ENCODE measurements around the gene RRH.
"Not testable (repeated sequence)": the region's sequence is repeated elsewhere in the genome, so short reads cannot be mapped to it uniquely, and the experiment has no call there.

Gene RRH

DNA sequence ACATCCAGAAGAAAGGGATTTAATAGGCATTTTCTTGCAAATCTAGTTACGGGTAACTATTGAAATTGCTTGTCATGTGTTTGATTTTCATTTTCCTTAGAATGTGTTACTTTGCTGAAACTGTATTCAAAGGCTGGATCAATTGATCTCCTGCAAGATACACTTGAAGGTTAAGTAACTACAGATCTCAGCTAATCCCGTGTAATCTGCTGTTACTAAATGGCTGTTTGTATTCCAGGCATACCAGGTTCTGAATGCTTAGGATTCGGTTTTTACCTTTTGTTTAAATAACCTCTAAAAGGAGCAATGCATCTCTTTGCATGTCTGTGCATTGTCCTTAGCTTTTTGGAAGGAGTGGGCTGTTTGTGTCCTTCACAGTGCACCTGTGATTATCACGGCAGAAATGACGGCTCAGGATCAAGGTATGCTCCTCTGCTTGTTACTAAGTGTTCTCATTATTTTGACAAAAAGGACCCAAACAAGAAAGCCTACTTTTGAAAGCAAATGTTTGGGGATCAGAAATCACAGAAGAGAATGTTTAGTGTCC is 20.2 kb downstream of the RRH start, which contains the start of gene LRIT3:
Gene LRIT3 (plus strand): TSS at position 212 of the 547 bp plus-strand sequence. CDS start 95 bp downstream, at position 307.
- DNase-seq = no peak

DNA sequence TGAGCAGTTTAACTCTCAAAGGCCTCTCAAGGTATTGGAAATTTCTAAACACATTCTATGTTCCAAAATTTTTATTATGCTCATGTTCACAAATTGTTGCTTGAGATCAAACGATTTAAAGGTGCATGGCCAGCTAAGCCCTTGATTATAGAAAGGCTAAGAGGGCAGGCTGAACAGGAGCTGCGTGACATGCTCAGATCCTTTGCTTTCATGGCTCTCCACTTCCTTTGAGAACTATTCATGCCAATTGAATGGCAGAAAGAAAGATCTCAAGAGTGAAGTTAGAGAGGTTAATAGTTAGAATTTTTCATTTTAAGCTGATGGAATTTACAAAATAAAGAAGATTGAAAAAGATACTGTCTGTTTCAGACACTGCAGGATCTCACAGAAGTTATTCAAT is 20.7 kb downstream of the RRH start:
- DNase-seq = no peak

DNA sequence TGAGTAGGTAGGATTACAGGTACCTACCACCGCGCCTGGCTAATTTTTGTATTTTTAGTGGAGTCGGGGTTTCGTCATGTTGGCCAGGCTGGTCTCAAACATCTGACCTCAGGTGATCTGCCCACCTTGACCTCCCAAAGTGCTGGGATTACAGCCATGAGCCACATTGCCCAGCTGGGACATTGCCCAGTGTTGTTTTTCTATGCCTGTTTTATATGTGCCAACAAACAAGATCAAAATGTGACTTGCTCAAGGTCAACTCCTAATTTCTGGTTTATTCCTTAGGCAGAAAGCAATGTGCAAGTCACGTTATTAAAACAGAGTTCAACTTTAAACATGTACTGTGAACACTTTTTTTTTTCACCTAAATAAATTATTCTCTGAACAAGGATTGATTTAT is 22.8 kb downstream of the RRH start:
- DNase-seq = no peak

DNA sequence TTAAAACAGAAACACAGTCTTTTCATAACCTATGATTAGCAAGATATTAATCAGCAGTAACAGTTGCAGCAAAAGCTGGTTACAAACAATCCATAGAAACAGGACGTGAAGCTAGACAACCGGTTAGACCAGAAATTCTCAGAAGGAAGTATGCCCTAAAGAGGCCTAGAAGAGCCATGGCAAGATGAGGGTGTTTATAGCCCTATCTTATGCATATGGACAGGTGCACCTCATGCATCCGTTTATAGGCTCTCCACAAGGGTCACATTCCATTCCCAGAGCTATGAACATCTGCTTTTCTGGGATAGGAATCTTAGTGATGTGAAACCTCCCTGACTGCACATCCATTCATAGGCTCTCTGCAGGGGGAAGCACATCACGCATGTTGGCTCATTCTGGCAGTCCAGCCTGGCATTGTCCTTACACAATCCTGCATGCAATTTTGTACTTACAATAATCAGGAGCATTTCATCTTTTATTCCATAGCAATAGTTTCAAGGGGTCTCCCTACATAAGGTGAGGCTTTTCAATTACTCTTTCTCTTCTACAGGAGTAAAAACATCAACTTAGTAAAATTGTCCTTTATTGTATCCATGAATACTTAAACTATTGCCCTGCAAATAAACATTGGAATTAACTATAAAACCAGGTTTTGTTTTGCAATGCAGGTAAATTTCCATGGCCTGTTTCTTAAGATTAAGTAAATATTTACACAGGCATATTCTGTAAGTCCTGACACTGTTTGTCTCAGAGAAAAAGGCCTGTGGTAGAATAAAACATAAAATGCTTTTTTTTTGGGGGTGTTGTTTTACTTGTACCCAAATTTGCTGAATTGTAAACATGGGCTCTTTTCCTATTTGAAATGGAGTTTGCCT is 31.9 kb downstream of the RRH start:
- DNase-seq = not testable (repeated sequence)

DNA sequence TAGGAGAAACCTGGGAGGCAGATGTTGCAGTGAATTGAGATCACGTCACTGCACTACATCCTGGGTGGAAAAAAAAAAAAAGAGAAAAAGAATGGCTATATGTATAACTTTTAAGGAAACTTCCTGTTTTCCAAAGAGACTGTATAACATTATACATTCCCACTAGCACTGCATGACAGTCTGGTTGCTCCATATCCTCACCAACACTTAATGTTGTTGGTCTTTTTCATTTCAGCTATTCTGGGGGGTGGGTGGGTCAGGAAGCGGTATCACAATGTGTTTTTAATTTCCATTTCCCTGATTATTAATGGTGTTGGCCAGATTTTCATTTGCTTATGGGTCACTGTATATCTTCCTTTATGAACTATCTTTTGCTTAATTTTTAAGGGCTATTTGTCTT is 33.5 kb downstream of the RRH start:
- no peak for DNase-seq

DNA sequence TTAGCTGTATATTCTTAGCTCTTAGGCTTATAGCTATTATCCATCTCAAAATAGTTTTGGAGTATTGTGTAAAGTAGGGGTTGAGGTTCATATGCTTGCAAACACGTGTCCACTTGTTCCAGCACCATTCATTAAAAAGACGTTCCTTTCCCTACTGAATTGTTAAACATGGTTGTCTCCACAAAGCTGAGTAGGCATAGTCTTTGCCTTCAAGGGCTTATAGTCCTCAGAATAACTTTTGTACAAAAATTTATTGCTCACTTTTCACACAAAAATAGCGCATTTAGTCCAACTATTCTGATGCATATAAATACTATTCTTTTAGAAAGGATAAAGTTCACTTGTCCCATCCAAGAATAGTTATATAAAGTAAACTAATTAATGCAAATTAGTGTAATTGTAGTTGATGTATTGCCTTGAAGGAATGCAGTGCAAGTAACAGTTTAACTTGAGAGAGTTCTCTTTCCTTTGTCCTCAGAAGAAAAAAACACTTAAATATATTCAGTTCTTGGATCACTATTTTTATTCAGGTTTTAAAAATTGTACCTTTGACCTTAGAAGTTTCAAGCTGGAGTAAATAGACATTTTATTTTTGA is 34.2 kb downstream of the RRH start:
- no peak for DNase-seq

DNA sequence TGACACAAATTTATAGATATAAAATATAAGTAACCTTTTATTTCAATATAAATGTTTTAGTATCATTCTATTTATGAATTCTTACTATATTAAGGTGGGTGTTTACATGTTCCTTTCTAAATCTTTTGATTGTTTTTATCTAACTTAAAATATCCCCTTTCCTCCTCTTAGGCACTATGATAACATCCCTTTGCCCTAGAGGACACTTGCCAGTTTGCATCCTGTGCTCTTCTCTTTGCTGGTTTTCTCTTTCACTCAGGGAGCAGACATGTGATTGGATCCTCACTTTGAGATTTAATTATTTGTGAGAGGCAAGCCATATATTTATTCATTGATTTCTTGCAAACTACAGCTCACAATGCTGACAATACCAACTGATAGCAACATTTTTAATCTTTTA is 36.4 kb downstream of the RRH start:
- DNase-seq = no peak

DNA sequence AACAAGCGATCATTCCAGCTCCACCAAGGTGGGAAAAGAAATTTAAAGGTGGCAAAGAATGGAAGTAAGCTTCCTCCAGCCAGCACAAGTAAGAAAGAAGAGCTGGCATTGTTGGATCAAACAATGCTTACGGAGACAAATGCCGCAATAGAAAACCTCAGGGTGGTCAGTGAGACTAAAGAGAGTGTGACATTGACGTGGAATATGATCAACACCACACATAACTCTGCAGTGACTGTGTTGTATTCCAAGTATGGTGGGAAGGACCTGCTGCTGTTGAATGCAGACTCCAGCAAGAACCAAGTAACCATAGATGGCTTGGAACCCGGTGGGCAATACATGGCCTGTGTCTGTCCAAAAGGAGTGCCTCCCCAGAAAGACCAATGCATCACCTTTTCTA is 42.3 kb downstream of the RRH start:
- no peak for DNase-seq

DNA sequence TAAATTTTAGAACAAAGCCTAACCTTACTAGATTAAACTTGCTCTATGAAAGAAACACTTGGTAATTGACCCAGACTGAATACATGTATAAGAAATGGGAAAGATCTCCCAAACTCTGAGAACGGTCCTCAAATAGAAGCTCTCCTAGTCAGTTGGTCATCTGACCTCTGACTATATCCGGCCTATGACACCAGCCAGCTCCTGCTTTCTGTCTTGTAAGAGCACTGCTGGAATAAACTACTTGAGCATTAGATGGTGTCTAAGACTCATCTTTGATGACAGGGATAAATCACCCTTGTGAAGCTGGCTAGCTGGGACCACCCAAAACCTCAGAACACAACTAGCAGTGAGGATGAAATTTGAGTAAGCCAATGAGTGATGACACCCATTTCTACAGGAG is 44.3 kb downstream of the RRH start:
- no peak for DNase-seq

DNA sequence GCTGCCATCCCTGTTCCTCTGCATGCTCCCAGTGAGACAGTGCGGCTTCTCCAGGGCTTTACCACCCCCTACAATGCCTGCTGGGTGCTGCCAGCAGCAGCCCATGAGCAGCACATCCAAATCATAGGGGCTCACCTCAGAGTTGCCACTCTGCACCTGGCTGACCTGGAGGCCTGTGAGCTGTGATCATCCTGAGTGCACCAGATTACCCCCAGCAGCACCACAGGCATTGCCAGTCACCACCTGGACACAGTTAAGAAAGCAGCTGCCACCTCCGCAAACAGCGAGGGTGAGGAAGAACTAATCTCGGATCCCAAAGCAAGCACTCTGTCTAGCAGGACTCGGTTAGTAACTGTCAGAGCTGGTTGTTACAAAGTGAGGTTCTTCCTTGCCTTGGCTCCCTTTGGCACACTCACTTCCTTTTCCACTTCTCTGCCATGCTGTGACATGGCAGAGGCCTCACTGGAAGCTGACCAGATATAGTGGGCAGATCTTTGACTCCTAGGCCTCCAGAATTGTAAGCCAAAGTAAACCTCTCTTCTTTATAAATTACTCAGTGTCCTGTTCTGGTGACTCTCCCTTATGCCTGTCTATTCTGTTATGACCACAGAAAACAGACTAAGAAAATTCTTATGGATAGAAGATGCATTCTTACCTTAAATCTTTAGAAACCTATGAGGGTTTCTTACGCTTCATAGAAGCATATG is 45.3 kb downstream of the RRH start:
- DNase-seq = no peak

DNA sequence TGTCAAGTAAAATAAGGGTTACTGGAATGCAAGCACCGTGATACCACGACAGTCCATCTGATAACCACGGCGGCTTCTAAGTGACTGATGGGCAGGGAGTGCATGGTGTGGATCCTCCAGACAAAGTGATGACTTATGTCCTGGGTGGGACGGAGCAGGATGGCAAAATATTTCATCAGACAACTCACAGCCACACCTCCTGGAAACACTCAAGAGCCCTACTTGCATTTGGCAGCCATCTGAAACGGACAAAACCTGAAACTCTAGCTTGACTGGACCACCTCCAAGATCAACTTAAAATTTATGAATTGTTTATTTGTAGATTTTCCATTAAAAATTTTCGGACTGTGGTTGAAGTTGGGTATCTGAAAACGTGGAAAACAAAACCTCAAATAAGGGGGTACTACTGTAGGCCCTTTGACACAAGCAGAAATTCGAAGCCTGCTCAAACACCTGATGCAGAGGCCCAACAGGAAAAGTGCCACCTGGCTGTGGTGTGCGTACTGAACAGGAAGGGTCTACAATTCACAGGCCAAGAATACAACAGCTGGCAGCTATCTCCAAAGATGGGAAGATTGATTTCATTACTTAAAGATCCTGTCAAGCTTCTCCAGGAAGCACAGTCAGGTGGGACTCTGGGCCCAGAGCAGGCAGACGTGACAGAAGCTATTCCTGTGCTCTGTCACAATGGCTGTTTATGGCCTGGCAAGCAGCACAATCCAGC is 46.2 kb downstream of the RRH start:
- no peak for DNase-seq

DNA sequence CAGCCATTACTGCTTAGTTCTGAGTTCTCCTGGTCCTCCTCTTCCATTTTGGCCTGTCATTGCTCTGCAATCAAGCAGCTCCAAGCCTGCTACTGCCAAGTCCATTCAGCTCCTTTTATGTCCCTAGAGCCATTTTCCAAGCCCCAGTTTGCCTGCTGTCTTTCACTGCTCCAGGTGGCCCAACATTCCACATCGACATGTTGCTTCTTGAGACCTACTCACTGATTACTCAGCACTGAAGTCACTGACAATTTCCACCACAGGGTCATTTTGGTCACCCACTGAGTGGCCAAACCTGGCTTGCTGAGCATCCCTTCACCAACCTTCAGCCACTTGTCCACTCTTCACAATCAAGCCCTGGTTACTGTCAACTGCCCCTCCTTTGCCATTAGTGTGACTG is 47.3 kb downstream of the RRH start:
- no peak for DNase-seq

DNA sequence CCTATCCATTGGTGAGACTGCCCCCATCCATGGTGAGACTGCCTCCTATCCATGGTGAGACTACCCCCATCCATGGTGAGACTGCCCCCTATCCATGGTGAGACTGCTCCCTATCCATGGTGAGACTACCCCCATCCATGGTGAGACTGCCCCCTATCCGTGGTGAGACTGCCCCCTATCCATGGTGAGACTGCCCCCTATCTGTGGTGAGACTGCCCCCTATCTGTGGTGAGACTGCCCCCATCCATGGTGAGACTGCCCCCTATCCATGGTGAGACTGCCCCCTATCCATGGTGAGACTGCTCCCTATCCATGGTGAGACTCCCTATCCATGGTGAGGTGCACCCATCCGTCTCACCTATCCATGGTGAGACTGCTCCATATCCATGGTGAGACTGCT is 47.8 kb downstream of the RRH start:
- not testable (repeated sequence) for DNase-seq

DNA sequence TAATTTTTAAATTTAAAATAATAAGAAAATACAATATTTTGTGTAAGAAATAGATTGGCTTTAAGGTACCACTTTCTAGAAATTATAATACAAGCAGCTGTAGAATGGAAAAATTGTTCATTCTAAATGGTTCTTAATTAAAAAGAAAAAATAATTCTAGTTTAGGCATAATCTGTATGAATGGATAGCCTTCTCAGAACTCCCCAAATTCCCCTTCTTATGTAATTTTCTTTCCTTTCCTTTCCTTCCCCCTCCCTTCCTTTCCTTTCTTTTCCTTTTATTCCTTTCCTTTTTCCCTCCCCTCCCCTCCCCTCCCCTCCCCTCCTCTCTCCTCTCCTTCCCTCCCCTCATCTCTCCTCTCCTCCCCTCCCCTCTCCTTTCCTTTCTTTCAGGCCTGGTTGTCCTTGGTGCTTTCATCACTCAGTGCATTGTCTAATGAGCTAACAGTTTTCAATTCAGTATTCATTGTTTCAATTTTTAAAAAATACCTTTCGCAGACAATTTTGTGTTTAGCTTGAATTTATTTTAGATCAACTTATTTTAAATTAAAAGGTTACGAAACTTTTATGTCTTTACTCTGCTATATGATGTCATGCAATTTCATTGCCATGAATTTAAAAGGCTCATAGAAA is 49.0 kb downstream of the RRH start:
- DNase-seq = no peak

DNA sequence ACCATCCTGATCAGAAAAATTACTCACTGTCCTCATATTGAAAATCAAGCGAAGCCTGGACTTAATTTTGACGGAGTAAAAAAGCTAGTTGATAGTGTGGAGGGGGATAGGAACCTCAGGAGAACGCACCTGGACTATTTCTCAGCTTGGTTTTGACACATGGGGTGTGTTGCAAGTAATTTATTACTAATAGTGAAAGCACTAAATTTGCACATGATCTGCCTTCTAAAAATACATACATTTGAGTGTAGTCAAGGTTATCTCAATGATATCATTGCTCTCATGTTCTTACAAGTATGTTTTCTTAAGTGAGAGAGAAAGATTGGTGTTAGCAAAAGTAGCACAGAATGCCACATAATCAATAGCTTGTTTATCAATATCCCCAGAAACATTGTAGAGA is 49.6 kb downstream of the RRH start:
- DNase-seq = no peak

DNA sequence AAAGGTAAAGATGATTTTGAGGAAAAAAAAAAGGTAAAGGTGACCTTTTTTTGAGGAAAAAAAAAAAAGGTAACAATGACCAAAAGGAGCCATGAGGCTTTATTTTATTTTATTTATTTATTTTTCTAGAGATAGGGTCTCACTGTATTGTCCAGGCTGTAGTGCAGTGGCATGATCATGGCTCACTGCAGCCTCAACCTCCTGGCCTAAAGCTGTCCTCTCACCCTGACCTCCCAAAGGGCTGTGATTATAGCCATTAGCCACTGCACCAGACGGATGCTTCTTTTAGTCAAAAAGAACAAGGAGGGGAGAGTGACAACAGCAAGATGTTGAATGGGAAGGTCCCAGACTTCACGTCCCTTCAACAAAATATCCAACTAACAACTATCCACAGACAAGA is 50.6 kb downstream of the RRH start:
- DNase-seq = no peak

DNA sequence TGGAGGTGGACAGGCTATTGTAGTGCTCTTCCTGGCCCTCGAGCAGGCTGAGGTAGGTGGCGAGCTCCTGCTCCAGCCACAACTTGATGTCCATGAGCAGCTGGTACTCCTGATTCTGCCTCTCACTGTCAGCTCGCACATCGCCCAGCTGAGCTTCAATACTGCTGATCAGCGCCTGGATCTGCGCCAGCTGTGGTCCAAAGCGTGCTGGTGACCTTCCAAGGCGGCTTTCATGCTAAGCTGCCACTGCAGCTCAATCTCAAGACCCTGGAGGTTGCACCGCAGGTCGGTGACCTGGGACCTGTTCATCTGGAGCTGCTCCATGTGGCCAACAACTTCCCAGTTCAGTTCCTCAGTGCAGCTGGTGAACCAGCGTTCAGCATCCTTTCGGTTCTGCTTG is 51.3 kb downstream of the RRH start:
- no peak for DNase-seq

DNA sequence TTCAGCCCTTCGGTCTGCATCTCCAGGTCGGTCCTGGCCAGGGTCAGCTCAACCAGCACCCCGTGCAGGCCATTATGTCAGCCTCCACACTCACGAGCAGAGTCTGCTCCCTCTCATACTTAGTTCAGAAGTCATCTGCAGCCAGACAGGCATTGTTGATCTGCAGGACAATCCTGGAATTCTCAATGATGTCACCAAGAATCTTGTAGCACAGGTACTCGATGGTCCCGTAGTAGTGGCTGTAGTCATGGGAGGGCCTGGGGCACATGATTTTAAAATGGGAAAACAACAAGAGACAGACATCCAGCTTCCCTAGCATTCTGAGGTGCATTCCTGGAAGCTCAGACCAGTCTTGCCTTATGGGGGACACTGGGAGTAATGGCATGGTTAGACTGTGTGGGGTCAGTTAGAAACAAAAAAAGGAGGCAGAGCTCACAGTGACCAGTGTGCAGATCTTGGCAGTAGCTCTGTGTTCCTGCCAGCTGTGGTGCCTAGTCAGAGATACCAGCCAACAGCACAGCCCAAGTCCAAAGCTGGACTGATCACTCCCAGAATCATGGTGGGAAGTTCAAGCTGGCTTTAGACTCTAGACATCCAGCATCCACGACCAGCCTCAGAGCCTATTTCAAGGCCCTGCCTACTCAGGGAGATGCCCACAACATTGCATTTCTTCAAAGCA is 52.0 kb downstream of the RRH start:
- DNase-seq = no peak

DNA sequence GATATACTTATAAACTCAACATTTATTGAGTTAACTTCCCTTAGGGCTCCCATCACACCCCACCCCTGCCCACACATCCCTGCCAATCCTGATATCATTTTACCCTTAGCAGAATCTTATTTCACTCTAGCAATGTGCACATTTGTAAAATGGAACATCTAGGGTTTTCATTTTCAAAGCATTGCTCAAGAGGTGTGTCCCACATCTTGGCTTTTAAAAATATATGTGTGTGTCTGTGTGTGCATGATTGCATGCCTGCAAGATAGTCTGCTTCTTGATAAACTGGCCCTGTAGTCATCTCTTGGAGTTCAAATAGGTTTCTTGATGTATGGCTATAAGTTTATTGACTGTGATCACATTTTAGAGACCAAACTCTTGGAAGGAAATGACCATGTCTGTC is 58.5 kb downstream of the RRH start:
- no peak for DNase-seq

DNA sequence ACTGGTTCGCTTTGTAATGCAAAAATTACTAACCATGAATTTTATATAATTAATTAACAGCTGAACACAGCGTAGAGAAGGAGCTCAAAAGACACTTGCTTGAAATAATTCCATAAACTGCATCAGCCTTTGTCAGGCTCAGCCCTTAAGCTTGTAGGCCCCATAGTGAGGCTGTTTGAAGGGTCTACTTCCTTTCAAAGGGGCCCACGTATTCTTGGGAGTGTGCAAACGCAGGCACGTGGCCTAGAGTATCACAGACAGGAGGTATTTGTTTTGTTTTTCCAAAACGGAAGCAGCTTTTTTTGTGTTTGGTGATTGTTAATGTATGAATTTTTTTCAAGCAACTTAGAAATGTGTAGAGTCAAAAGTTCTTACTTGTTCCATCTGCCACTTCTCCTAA is 59.3 kb downstream of the RRH start:
- DNase-seq = no peak

DNA sequence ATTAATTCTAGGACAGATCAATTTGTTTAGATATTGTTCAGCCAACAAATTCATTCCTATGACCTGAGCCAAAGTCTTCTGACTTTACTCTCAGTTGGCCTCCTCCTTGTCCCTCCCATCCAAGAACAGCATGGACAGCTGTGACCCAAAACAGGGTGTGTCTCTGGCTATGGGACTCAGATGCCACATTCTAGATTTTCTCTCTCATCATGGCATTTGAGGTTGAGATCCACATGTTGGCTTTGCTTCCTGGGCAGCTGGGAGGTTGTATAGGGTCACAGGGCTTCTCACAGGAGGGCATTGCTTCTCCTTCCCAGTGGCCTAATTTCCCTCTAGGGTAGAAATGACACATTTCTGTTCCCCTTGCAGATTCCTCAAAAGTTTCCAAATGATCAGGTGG is 62.3 kb downstream of the RRH start:
- no peak for DNase-seq
